GM12878 (cell line): Measurements from ENCODE around the gene GNB5. TPM values are rescaled to one million over a fixed set of nuclear protein-coding genes. Genes with fewer than 3 reads are reported as not detected.

Source experiments
- ATAC-seq: fragments of 200-7000 bp; cut with Tn5 transposase; 3 replicates; pipeline ENCODE4 v1.9.1; 2020; ENCODE audit warnings: mild to moderate bottlenecking, moderate library complexity
- BruUV-seq: library from RNA; stranded (reverse); fragments of 400-500 nt; replicated peaks from 2 replicates; lab custom pipeline; 2021; lab: Mats Ljungman, UMichigan
- CTCF ChIA-PET: fragments of 300-600 bp; sonication (Branson Sonifier 250); formaldehyde crosslinking; extraction: SDS; loops from one replicate; lab custom pipeline; 2021; ENCODE audit warnings: inconsistent platforms; lab: Yijun Ruan, JAX
- POLR2A ChIA-PET: fragments of 350-600 bp; formaldehyde crosslinking; extraction: SDS; loops from one replicate; lab custom pipeline; 2021; ENCODE audit warnings: inconsistent platforms; lab: Charles Lee
- RAD21 ChIA-PET: fragments of 300-600 bp; sonication (Branson Sonifier 250); formaldehyde crosslinking; loops from one replicate; lab custom pipeline; 2023; ENCODE audit warnings: antibody characterized with exemption; ENCODE audit not compliant: unreplicated experiment; lab: Charles Lee
- SMC1A ChIA-PET: fragments of 300-600 bp; sonication (Branson Sonifier 250); formaldehyde crosslinking; loops from one replicate; lab custom pipeline; 2023; ENCODE audit not compliant: unreplicated experiment, uncharacterized antibody; lab: Charles Lee
- DNase-seq: peaks from one replicate; pipeline ENCODE4 v3.0.0-alpha.2; 2011; ENCODE audit warnings: low read depth, low spot score
- FAIRE-seq: peaks from 3 replicates; lab custom pipeline; 2011; peaks lifted over from hg19 to GRCh38; lab: Jason Lieb, UNC
- H2AFZ ChIP-seq: 2 replicates; pipeline ENCODE4 v1.6.0; 2011; ENCODE audit warnings: low read depth, low read length, control low read depth; ENCODE audit not compliant: control insufficient read depth
- H3K27ac ChIP-seq: 2 replicates; pipeline ENCODE4 v1.5.1; 2011; ENCODE audit warnings: control low read depth; ENCODE audit not compliant: control insufficient read depth, insufficient read depth
- H3K27me3 ChIP-seq, 2 experiments: replicated peaks in 1 of 2; 2 replicates each; pipeline versions ENCODE4 v1.6.0 to v1.6.1; 2011; ENCODE audit warnings: low read length in 1 of 2; ENCODE audit not compliant: control insufficient read depth in 2 of 2, insufficient read depth in 2 of 2
- H3K36me3 ChIP-seq, 2 experiments: 2 replicates each; pipeline ENCODE4 v1.5.1; 2011; ENCODE audit warnings: low read length in 1 of 2; ENCODE audit not compliant: control insufficient read depth in 2 of 2, insufficient read depth in 2 of 2
- H3K4me1 ChIP-seq: 2 replicates; pipeline ENCODE4 v1.6.1; 2011; ENCODE audit warnings: mild to moderate bottlenecking, low read length, moderate library complexity, mixed read lengths; ENCODE audit not compliant: control insufficient read depth, insufficient read depth
- H3K4me2 ChIP-seq: 2 replicates; pipeline ENCODE4 v1.6.0; 2011; ENCODE audit warnings: control low read depth; ENCODE audit not compliant: control insufficient read depth, insufficient read depth
- H3K4me3 ChIP-seq: fragments of 200-600 bp; sonication (generic); 2 replicates; pipeline ENCODE4 v1.5.1; 2016
- H3K79me2 ChIP-seq: 2 replicates; pipeline ENCODE4 v1.6.0; 2011; ENCODE audit warnings: low read length; ENCODE audit not compliant: control insufficient read depth, insufficient read depth
- H3K9ac ChIP-seq: 2 replicates; pipeline ENCODE4 v1.8.0; 2011; ENCODE audit warnings: low read length, control low read depth, mixed read lengths; ENCODE audit not compliant: control insufficient read depth, insufficient read depth
- H3K9me3 ChIP-seq: replicated peaks from 3 replicates; pipeline ENCODE4 v1.5.1; 2011; ENCODE audit warnings: mild to moderate bottlenecking, low read length; ENCODE audit not compliant: control insufficient read depth, insufficient read depth
- H4K20me1 ChIP-seq: 2 replicates; pipeline ENCODE4 v1.6.0; 2011; ENCODE audit not compliant: control insufficient read depth, insufficient read depth
- CBX3 ChIP-seq: fragments of 200-600 bp; sonication (generic); IDR thresholded peaks from 2 replicates; pipeline ENCODE4 v1.6.1; 2016; ENCODE audit warnings: low read depth, borderline replicate concordance
- EED ChIP-seq: sonication (generic); IDR thresholded peaks from 2 replicates; pipeline ENCODE4 v1.6.1; 2016; ENCODE audit warnings: antibody characterized with exemption, low read depth
- GABPA ChIP-seq: IDR thresholded peaks from 2 replicates; pipeline ENCODE4 v1.6.1; 2014; ENCODE audit warnings: antibody characterized with exemption, low read depth, mild to moderate bottlenecking, inconsistent platforms
- GATAD2B ChIP-seq: fragments of 450-650 bp; conservative IDR thresholded peaks from 2 replicates; pipeline ENCODE4 v1.6.1; 2017; ENCODE audit warnings: low read depth, mild to moderate bottlenecking, moderate library complexity
- NFXL1 ChIP-seq: fragments of 450-650 bp; IDR thresholded peaks from 2 replicates; pipeline ENCODE4 v1.6.1; 2017; ENCODE audit warnings: antibody characterized with exemption, mild to moderate bottlenecking, borderline replicate concordance
- PAX5 ChIP-seq: IDR thresholded peaks from 2 replicates; pipeline ENCODE4 v1.6.1; 2011; ENCODE audit warnings: low read depth, low read length, borderline replicate concordance
- RELA ChIP-seq: fragments of 450-650 bp; IDR thresholded peaks from 2 replicates; pipeline ENCODE4 v1.8.0; 2014; ENCODE audit warnings: borderline replicate concordance; ENCODE audit not compliant: partially characterized antibody
- SMAD5 ChIP-seq: IDR thresholded peaks from 2 replicates; pipeline ENCODE4 v1.6.1; 2016; ENCODE audit warnings: antibody characterized with exemption, low read depth
- SRF ChIP-seq, 2 experiments: IDR thresholded peaks; 2 replicates each; pipeline ENCODE4 v1.6.1; 2011; ENCODE audit warnings: low read depth in 2 of 2, low read length in 2 of 2, mild to moderate bottlenecking in 1 of 2, moderate library complexity in 1 of 2
- STAT3 ChIP-seq: IDR thresholded peaks from 2 replicates; pipeline ENCODE4 v1.6.1; 2011; ENCODE audit warnings: low read depth, low read length, improper control_type of control experiment
- WGBS: methylation state at CpG from one replicate; pipeline ENCODE4 v1.1.6; 2016; ENCODE audit warnings: low lambda C conversion rate; ENCODE audit not compliant: insufficient replicate concordance, insufficient coverage; ENCODE audit errors: missing lambda C conversion rate; 5-methylcytosine and 5-hydroxymethylcytosine counted together
- in situ Hi-C: fragments of 300-500 bp; cut with MboI; formaldehyde crosslinking; loops from 9 replicates; pipeline ENCODE4 v1.14.3; 2018; ENCODE audit warnings: mixed read lengths
- intact Hi-C: fragments of 100-400 bp; cut with micrococcal nuclease; formaldehyde crosslinking; loops from one replicate; pipeline ENCODE4 v1.14.2; 2022; ENCODE audit not compliant: unreplicated experiment
- polyA plus RNA-seq, 11 experiments: library from polyadenylated mRNA; depleted of rRNA in 4 of 11; unstranded in 6 of 11; stranded (reverse) in 5 of 11; fragments of >200 nt; fragmentation: Nextera tagmentation in 4 of 11; fragmentation: Illumina TruSeq in 1 of 11; extraction: Ambion mirVana in 4 of 11; extraction: Trizol in 1 of 11; gene quantifications; 1 replicate in 1 of 11; 2 replicates in 10 of 11; pipeline versions ENCODE4 v1.2.1 to v1.2.3, GENCODE V29; 2011 to 2016; ENCODE audit warnings: inconsistent platforms in 2 of 11, missing spikeins in 2 of 11, low read depth in 1 of 11
- total RNA-seq, 4 experiments: library from RNA; depleted of rRNA in 3 of 4; stranded (reverse); fragments of >200 nt in 3 of 4; fragmentation: Illumina TruSeq in 1 of 4; extraction: Trizol in 1 of 4; gene quantifications; 2 replicates each; pipeline versions ENCODE4 v1.2.1 to v1.2.3, GENCODE V29; 2013 to 2021
- TF ChIP-seq, protein P1 (sequence below): fragments of 450-650 bp; IDR thresholded peaks from 2 replicates; pipeline ENCODE4 v1.6.1; 2017; ENCODE audit warnings: mild to moderate bottlenecking, moderate library complexity
- TF ChIP-seq, protein P2 (sequence below): fragments of 450-650 bp; IDR thresholded peaks from 2 replicates; pipeline ENCODE4 v1.6.1; 2017; ENCODE audit warnings: borderline replicate concordance
- TF ChIP-seq, protein P3 (sequence below): IDR thresholded peaks from 2 replicates; pipeline ENCODE4 v1.6.1; 2011; ENCODE audit warnings: mild to moderate bottlenecking, low read depth, low read length, moderate library complexity; ENCODE audit not compliant: insufficient replicate concordance
- TF ChIP-seq, protein P4 (sequence below): IDR thresholded peaks from 2 replicates; pipeline ENCODE4 v1.6.1; 2011; ENCODE audit warnings: low read depth, low read length, improper control_type of control experiment, borderline replicate concordance

Gene GNB5
- total and polyA plus RNA-seq, 10 of the 15 experiments (the other 5 are each of a cell fraction or from before 2014, with no cell fraction given), result 2.4 to 25.9 (median 15.2) TPM

DNA sequence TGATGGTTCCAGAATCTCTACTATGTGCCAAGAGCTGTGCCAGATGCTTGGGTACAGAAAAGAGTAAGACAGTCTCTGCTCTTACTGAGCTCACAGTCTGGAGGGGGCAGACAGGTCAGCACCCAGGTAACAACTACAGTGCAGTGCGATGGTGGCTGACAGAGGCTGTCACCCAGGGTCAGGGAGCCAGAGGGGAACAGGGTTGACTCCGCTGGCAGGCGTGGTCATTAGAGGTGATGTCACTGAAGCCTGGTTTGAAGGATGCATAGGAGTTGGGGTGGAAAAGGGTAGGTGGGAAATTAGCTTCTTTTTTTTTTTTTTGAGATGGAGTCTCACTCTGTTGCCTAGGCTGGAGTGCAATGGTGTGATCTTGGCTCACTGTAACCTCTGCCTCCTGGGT lies 31.5 kb downstream of the GNB5 start:
- TF ChIP-seq EED, result no peak
- TF ChIP-seq SRF (IDR thresholded peaks at IDR 0.05; ENCODE audit: low read depth in 2 of 2, low read length in 2 of 2), result no peak
- TF ChIP-seq, protein P1, sequence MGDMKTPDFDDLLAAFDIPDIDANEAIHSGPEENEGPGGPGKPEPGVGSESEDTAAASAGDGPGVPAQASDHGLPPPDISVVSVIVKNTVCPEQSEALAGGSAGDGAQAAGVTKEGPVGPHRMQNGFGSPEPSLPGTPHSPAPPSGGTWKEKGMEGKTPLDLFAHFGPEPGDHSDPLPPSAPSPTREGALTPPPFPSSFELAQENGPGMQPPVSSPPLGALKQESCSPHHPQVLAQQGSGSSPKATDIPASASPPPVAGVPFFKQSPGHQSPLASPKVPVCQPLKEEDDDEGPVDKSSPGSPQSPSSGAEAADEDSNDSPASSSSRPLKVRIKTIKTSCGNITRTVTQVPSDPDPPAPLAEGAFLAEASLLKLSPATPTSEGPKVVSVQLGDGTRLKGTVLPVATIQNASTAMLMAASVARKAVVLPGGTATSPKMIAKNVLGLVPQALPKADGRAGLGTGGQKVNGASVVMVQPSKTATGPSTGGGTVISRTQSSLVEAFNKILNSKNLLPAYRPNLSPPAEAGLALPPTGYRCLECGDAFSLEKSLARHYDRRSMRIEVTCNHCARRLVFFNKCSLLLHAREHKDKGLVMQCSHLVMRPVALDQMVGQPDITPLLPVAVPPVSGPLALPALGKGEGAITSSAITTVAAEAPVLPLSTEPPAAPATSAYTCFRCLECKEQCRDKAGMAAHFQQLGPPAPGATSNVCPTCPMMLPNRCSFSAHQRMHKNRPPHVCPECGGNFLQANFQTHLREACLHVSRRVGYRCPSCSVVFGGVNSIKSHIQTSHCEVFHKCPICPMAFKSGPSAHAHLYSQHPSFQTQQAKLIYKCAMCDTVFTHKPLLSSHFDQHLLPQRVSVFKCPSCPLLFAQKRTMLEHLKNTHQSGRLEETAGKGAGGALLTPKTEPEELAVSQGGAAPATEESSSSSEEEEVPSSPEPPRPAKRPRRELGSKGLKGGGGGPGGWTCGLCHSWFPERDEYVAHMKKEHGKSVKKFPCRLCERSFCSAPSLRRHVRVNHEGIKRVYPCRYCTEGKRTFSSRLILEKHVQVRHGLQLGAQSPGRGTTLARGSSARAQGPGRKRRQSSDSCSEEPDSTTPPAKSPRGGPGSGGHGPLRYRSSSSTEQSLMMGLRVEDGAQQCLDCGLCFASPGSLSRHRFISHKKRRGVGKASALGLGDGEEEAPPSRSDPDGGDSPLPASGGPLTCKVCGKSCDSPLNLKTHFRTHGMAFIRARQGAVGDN, result no peak
- no peak for TF ChIP-seq SMAD5
- TF ChIP-seq, protein P2, sequence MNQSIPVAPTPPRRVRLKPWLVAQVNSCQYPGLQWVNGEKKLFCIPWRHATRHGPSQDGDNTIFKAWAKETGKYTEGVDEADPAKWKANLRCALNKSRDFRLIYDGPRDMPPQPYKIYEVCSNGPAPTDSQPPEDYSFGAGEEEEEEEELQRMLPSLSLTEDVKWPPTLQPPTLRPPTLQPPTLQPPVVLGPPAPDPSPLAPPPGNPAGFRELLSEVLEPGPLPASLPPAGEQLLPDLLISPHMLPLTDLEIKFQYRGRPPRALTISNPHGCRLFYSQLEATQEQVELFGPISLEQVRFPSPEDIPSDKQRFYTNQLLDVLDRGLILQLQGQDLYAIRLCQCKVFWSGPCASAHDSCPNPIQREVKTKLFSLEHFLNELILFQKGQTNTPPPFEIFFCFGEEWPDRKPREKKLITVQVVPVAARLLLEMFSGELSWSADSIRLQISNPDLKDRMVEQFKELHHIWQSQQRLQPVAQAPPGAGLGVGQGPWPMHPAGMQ, result no peak
- TF ChIP-seq STAT3, result no peak
- no peak for TF ChIP-seq NFXL1
- no peak for TF ChIP-seq GABPA
- TF ChIP-seq, protein P3, sequence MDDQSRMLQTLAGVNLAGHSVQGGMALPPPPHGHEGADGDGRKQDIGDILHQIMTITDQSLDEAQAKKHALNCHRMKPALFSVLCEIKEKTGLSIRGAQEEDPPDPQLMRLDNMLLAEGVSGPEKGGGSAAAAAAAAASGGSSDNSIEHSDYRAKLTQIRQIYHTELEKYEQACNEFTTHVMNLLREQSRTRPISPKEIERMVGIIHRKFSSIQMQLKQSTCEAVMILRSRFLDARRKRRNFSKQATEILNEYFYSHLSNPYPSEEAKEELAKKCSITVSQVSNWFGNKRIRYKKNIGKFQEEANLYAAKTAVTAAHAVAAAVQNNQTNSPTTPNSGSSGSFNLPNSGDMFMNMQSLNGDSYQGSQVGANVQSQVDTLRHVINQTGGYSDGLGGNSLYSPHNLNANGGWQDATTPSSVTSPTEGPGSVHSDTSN, result no peak
- no peak for TF ChIP-seq CBX3
- TF ChIP-seq RELA, result no peak
- no peak for TF ChIP-seq PAX5
- no peak for TF ChIP-seq GATAD2B
- TF ChIP-seq, protein P4, sequence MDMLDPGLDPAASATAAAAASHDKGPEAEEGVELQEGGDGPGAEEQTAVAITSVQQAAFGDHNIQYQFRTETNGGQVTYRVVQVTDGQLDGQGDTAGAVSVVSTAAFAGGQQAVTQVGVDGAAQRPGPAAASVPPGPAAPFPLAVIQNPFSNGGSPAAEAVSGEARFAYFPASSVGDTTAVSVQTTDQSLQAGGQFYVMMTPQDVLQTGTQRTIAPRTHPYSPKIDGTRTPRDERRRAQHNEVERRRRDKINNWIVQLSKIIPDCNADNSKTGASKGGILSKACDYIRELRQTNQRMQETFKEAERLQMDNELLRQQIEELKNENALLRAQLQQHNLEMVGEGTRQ, result no peak
- no peaks in the 10 kb centered on the region for H3K79me2 ChIP-seq
- no peaks in the 10 kb centered on the region for H3K27me3 ChIP-seq
- FAIRE-seq, result no peak
- SMC1A ChIA-PET, result interaction anchor here (1.0 kb wide), 1 partner anchor 256 kb away, joined by 3 read pairs; no protein-coding TSS in a partner anchor
- H3K4me1 ChIP-seq, result no peaks in the 10 kb centered on the region; the same call in 1 of the 2 replicates
- H3K4me3 ChIP-seq, result no peak overlapping the region
- no TSS peak for BruUV-seq
- no peak overlapping the region for H3K27ac ChIP-seq
- POLR2A ChIA-PET, result interaction anchor here (0.6 kb wide), 1 partner anchor 333 kb away, joined by 3 read pairs; no protein-coding TSS in a partner anchor
- no peaks in the 10 kb centered on the region; a peak in 1 of 4 replicates for H3K36me3 ChIP-seq
- RAD21 ChIA-PET, result interaction anchor here (0.9 to 1.2 kb wide), 2 partner anchors 19 to 55 kb away, joined by 3 to 4 read pairs; no protein-coding TSS in a partner anchor
- intact Hi-C loops (no loop called here), in situ Hi-C loops (no loop called here)
- no peak overlapping the region for H2AFZ ChIP-seq
- H3K4me2 ChIP-seq, result no peak overlapping the region
- H4K20me1 ChIP-seq, result no peaks in the 10 kb centered on the region
- 100% methylated on average over 3 of the region's 3 CpGs for WGBS
- ATAC-seq, result no peak
- DNase-seq, result no peak
- no peak overlapping the region for H3K9ac ChIP-seq
- CTCF ChIA-PET, result interaction anchor here (1.1 to 2.0 kb wide), 2 partner anchors 19 to 218 kb away, joined by 3 to 6 read pairs; no protein-coding TSS in a partner anchor
- no peaks in the 10 kb centered on the region for H3K9me3 ChIP-seq
